ENCODE data around the gene POLR2A.
"Not testable (repeated sequence)": the region's sequence is repeated elsewhere in the genome, so short reads cannot be mapped to it uniquely, and the experiment has no call there.

DNA sequence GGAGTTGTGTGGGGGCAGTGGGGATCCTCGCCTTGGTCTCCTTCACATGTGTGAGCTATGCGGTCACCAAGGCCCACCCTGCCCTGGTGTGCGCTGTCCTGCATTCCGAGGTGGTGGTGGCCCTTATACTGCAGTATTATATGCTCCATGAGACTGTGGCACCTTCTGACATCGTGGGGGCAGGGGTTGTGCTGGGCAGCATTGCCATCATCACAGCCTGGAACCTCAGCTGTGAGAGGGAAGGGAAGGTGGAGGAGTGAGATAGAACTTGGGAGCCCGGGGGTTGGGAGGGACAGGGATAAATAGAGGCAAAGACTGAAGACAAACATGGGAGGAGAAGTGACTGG, 1.5 kb upstream of the POLR2A start:
- TF ChIP-seq, protein P1, sequence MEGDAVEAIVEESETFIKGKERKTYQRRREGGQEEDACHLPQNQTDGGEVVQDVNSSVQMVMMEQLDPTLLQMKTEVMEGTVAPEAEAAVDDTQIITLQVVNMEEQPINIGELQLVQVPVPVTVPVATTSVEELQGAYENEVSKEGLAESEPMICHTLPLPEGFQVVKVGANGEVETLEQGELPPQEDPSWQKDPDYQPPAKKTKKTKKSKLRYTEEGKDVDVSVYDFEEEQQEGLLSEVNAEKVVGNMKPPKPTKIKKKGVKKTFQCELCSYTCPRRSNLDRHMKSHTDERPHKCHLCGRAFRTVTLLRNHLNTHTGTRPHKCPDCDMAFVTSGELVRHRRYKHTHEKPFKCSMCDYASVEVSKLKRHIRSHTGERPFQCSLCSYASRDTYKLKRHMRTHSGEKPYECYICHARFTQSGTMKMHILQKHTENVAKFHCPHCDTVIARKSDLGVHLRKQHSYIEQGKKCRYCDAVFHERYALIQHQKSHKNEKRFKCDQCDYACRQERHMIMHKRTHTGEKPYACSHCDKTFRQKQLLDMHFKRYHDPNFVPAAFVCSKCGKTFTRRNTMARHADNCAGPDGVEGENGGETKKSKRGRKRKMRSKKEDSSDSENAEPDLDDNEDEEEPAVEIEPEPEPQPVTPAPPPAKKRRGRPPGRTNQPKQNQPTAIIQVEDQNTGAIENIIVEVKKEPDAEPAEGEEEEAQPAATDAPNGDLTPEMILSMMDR (IDR thresholded peaks at IDR 0.05; ENCODE audit: borderline replicate concordance, extremely low read depth, low read length, poor library complexity, severe bottlenecking): not testable (repeated sequence)
- TF ChIP-seq EZH2 (IDR thresholded peaks at IDR 0.05; ENCODE audit: borderline replicate concordance, low read depth, low read length, severe bottlenecking): not testable (repeated sequence)
